ENCODE measurements around the gene LTBP3. TPM values are rescaled to one million over a fixed set of nuclear protein-coding genes. Genes with fewer than 3 reads are reported as not detected.

The LTBP3 gene
- polyA plus RNA-seq, 1 of the 3 experiments (the other 2 are of a cell fraction): 167 TPM

- POLR2A ChIA-PET: no interaction called here
- no peak overlapping the region for H3K9ac ChIP-seq
- H3K9me2 ChIP-seq: no peaks in the 10 kb centered on the region
- H3F3A ChIP-seq (replicated peaks; ENCODE audit: insufficient read depth): peaks cover 36% of the 10 kb centered on the region
- H3K4me2 ChIP-seq: no peak overlapping the region
- no peak overlapping the region for H2AFZ ChIP-seq (ENCODE audit: low read depth)
- H3K4me3 ChIP-seq (ENCODE audit: low read depth in 2 of 2, low read length in 1 of 2): no peak overlapping the region
- WGBS (ENCODE audit: low lambda C conversion rate): 100% methylated on average over 3 of the region's 9 CpGs
- CTCF ChIA-PET: interaction anchor here (1.2 to 13.1 kb wide), 3 partner anchors 17 to 91 kb away, joined by 3 to 295 read pairs (median 3); partner anchors contain the start of genes EHBP1L1, FAM89B and ZNRD2
- no peak for DNase-seq
- no peaks in the 10 kb centered on the region for H3K27me3 ChIP-seq (ENCODE audit: insufficient read depth)
- H4K20me1 ChIP-seq (ENCODE audit: insufficient read depth): peaks cover 20% of the 10 kb centered on the region
- peaks cover under 1% of the 10 kb centered on the region in 2 experiments; a peak in 1 of 4 replicates for H3K4me1 ChIP-seq (ENCODE audit: control insufficient read depth in 1 of 2, insufficient read depth in 2 of 2, low read depth in 1 of 2, low read length in 1 of 2)
- no peaks in the 10 kb centered on the region for H3K79me2 ChIP-seq (ENCODE audit: insufficient read depth)
- H3K36me3 ChIP-seq (replicated peaks in 1 of 2; ENCODE audit: control insufficient read depth in 1 of 2, insufficient read depth in 2 of 2, low read length in 1 of 2): peaks cover 9 to 53% of the 10 kb centered on the region in 2 experiments
- no peaks in the 10 kb centered on the region for H3K9me3 ChIP-seq
- H3K27ac ChIP-seq (ENCODE audit: low read depth in 2 of 2, low read length in 1 of 2): no peak overlapping the region
- TF ChIP-seq RXRA (IDR thresholded peaks at IDR 0.05; ENCODE audit: borderline replicate concordance, low read depth) (no peak), RAD21 (IDR thresholded peaks at IDR 0.05; ENCODE audit: low read length) (no peak), NFIC (IDR thresholded peaks at IDR 0.05; ENCODE audit: borderline replicate concordance) (no peak), SMC3 (IDR thresholded peaks at IDR 0.05; ENCODE audit: low read depth, low read length) (no peak), ELF1 (IDR thresholded peaks at IDR 0.05) (no peak), RCOR1 (IDR thresholded peaks at IDR 0.05; ENCODE audit: low read length) (no peak), GABPA (IDR thresholded peaks at IDR 0.05; ENCODE audit: low read depth) (no peak), REST (IDR thresholded peaks at IDR 0.05; ENCODE audit: low read depth, low read length) (no peak)
Observed at GRCh38 chr11:65535102-65535501, 23.1 kb downstream of the LTBP3 start.

- no peaks in the 10 kb centered on the region for H3K27me3 ChIP-seq (ENCODE audit: insufficient read depth)
- no peak overlapping the region for H2AFZ ChIP-seq (ENCODE audit: low read depth)
- no peak overlapping the region for H3K9ac ChIP-seq
- H3K27ac ChIP-seq (ENCODE audit: low read depth in 2 of 2, low read length in 1 of 2): no peak overlapping the region
- CTCF ChIA-PET: interaction anchor here (1.2 to 1.7 kb wide), 3 partner anchors 9 to 61 kb away, joined by 3 to 5 read pairs (median 3); no protein-coding TSS in a partner anchor
- peaks cover 30% of the 10 kb centered on the region for H3F3A ChIP-seq (replicated peaks; ENCODE audit: insufficient read depth)
- DNase-seq: no peak
- H3K4me1 ChIP-seq (ENCODE audit: control insufficient read depth in 1 of 2, insufficient read depth in 2 of 2, low read depth in 1 of 2, low read length in 1 of 2): no peaks in the 10 kb centered on the region
- POLR2A ChIA-PET: interaction anchor here (0.7 kb wide), 1 partner anchor 110 kb away, joined by 3 read pairs; the partner anchor contains the start of gene NEAT1
- H4K20me1 ChIP-seq (ENCODE audit: insufficient read depth): peaks cover 5% of the 10 kb centered on the region; the same call in 1 of the 2 replicates
- H3K9me2 ChIP-seq: no peaks in the 10 kb centered on the region
- H3K79me2 ChIP-seq (ENCODE audit: insufficient read depth): peaks cover 4% of the 10 kb centered on the region
- H3K9me3 ChIP-seq: no peaks in the 10 kb centered on the region
- no peak overlapping the region for H3K4me2 ChIP-seq
- over 99% methylated on average over 11 of the region's 15 CpGs for WGBS (ENCODE audit: low lambda C conversion rate)
- no peak overlapping the region for H3K4me3 ChIP-seq (ENCODE audit: low read depth in 2 of 2, low read length in 1 of 2)
- peaks cover 12 to 50% of the 10 kb centered on the region in 2 experiments for H3K36me3 ChIP-seq (replicated peaks in 1 of 2; ENCODE audit: control insufficient read depth in 1 of 2, insufficient read depth in 2 of 2, low read length in 1 of 2)
- TF ChIP-seq MAX (IDR thresholded peaks at IDR 0.05; ENCODE audit: low read depth) (no peak), EZH2phosphoT487 (IDR thresholded peaks at IDR 0.05; ENCODE audit: borderline replicate concordance, low read depth) (no peak), GABPA (IDR thresholded peaks at IDR 0.05; ENCODE audit: low read depth) (no peak), JUND (IDR thresholded peaks at IDR 0.05) (no peak), GATA2 (CRISPR knock-in tag; IDR thresholded peaks at IDR 0.05) (no peak), NRF1 (IDR thresholded peaks at IDR 0.05; ENCODE audit: low read depth, low read length) (no peak)
Observed at GRCh38 chr11:65532388-65533064, 25.6 kb downstream of the LTBP3 start.
